Ecto neural progenitor cell (in vitro differentiated cells): ENCODE results near the gene NOTCH4.
"Not testable (repeated sequence)": the region's sequence is repeated elsewhere in the genome, so short reads cannot be mapped to it uniquely, and the experiment has no call there.

Source experiments
- DNase-seq: peaks from one replicate; pipeline ENCODE4 v3.0.0-alpha.2; 2018; ENCODE audit warnings: low spot score

NOTCH4 gene

DNA sequence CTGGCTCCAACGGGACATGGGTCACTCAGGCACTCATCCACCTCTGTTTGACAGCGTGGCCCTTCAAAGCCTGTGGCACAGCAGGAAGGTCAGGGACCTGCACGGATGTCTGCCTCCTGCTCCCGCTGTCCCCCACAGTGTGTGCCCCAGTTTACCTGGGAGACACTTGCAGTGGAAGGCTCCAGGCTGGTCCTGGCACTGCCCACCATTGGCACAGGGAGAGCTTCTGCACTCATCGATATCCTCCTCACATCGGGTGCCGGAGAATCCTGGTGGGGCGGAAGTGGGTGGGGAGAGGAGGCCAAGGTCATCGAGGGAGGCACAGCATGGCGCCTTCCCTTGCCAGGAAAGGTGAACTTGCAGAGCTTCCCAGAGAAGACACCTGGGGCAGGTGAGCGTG, 6.9 kb downstream of the NOTCH4 start:
- DNase-seq, result no peak

GRCh38 chr6:32216285-32216684, 7.6 kb downstream of the NOTCH4 start:
- DNase-seq, result no peak

DNA sequence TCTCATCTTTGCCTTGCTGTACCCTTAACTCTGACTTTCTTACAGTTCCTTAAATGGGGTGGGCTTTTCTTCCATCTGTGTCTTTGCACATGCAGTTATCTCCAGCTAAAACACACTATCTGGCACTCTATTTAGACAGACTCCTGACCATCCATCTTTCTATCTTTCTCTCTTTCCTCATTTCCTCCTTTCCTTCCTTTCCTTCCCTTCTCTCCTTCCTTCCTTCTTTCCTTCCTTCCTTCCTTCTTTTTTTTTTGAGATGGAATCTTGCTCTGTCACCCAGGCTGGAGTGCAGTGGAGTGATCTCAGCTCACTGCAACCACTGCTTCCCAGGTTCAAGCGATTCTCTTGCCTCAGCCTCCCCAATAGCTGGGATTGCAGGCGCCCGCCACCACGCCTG, 8.2 kb downstream of the NOTCH4 start:
- DNase-seq, result no peak

DNA sequence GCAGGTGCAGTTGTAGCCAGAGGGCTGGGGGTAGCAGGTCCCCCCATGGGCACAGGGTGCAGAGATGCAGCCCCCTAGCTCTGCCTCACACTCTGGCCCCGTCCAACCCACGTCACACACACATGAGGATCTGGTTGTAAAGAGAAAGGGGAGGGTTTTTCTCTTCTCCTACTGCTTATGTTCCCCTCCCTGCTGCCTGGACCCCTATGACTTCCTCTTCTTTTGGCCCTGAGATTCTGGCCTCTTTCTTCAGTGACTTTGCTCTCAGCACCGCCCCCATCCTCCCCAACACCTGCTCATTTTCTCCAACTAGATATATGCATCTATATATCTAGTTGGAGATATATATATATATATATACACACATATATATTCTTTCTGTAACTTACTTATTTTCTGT, 9.7 kb downstream of the NOTCH4 start:
- DNase-seq, result no peak

DNA sequence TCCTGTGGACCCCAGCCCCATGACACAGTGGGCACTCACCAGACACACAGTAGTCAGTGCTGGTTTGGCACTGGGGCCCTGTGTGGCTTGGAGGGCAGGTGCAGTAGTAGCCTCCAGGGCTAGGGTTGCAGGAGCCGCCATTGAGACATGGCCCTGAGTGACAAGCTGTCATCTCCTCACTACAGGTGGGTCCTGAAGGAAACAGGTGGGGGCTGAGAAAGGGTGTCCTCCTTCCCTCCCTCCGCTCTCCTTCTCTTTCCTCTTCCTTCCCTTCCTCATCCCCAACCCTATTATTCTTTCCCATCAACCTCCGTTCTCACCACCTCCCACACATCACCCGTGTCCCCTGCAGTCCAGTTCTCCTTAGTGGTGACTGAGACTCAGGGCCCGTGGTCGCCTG, 10.2 kb downstream of the NOTCH4 start:
- no peak for DNase-seq

- DNase-seq, result no peak
These were observed 11.6 kb downstream of the NOTCH4 start for GRCh38 chr6:32212076-32212760.

DNA sequence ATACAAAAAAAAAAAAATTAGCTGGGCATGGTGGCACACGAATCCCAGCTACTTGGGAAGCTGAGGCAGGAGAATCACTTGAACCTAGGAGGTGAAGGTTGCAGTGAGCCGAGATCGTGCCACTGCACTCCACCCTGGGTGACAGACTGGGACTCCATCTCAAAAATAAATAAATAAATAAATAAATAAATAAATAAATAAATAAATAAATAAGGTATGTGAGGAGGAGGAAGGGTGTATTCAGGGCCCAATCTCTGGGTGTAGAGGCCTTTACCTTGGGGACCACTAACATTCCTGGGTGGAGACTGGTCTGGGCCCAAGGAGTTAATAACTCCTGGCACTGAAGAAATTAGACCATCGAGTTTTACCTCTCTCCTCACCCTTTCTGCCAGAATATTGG, 12.4 kb downstream of the NOTCH4 start:
- DNase-seq, result not testable (repeated sequence)

DNA sequence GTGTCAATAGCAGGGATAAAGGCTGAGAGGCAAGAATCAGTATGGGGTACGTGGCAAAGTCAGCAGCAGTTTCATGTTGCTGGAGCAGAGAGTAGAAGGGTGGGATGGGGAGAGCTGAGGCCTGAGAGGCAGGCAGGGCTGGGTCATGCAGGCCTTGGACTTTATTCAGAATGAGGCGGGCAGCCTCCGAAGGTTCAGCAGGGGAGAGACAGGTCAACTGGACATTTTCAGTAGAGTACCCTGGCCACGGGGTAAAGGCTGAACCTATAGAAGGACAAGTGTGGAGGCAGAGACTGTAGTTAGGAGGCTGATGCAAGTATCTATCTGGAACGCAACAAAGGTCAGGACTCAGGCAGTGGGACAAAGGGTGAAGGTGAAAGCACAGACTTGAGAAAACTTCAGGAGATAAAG, 13.7 kb downstream of the NOTCH4 start:
- no peak for DNase-seq

GRCh38 chr6:32208996-32209395, 14.9 kb downstream of the NOTCH4 start:
- no peak for DNase-seq

GRCh38 chr6:32204268-32204715, 19.6 kb downstream of the NOTCH4 start:
- no peak for DNase-seq

GRCh38 chr6:32203426-32204267, 20.2 kb downstream of the NOTCH4 start:
- no peak for DNase-seq

GRCh38 chr6:32202186-32202585, 21.7 kb downstream of the NOTCH4 start:
- no peak for DNase-seq

- DNase-seq, result no peak
These were observed 23.0 kb downstream of the NOTCH4 start for GRCh38 chr6:32200711-32201475.

- DNase-seq, result no peak
These were observed 25.0 kb downstream of the NOTCH4 start for GRCh38 chr6:32198866-32199265.

- no peak for DNase-seq
These were observed 25.5 kb downstream of the NOTCH4 start for GRCh38 chr6:32198345-32198696.

- peak; percentile 62 for DNase-seq
These were observed 26.9 kb downstream of the NOTCH4 start for GRCh38 chr6:32196682-32197616.

- DNase-seq, result peak; percentile 92
These were observed 27.8 kb downstream of the NOTCH4 start for GRCh38 chr6:32195902-32196681.

DNA sequence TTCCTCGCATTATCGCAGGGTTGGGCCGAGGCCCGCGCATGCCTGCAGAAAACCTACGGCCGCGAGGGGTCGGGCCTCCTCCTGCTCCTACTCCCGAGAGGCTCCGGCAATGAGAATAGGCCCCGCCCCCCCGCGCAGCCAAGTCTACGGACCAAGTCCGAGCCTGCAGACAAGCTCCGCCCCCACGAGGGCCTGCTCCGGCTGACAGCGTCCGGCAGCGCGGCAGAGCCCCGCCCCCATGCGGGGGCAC, 28.3 kb downstream of the NOTCH4 start:
- DNase-seq, result peak; percentile 100

- DNase-seq, result no peak
These were observed 28.8 kb downstream of the NOTCH4 start for GRCh38 chr6:32194825-32195651.

- no peak for DNase-seq
These were observed 29.5 kb downstream of the NOTCH4 start for GRCh38 chr6:32194388-32194787.
